ENCODE results near the gene CEP192.
A peak's percentile ranks its signal among the peaks of the same experiment; 100 is the strongest.
"Not testable (repeated sequence)": the region's sequence is repeated elsewhere in the genome, so short reads cannot be mapped to it uniquely, and the experiment has no call there.

CEP192 gene, protein sequence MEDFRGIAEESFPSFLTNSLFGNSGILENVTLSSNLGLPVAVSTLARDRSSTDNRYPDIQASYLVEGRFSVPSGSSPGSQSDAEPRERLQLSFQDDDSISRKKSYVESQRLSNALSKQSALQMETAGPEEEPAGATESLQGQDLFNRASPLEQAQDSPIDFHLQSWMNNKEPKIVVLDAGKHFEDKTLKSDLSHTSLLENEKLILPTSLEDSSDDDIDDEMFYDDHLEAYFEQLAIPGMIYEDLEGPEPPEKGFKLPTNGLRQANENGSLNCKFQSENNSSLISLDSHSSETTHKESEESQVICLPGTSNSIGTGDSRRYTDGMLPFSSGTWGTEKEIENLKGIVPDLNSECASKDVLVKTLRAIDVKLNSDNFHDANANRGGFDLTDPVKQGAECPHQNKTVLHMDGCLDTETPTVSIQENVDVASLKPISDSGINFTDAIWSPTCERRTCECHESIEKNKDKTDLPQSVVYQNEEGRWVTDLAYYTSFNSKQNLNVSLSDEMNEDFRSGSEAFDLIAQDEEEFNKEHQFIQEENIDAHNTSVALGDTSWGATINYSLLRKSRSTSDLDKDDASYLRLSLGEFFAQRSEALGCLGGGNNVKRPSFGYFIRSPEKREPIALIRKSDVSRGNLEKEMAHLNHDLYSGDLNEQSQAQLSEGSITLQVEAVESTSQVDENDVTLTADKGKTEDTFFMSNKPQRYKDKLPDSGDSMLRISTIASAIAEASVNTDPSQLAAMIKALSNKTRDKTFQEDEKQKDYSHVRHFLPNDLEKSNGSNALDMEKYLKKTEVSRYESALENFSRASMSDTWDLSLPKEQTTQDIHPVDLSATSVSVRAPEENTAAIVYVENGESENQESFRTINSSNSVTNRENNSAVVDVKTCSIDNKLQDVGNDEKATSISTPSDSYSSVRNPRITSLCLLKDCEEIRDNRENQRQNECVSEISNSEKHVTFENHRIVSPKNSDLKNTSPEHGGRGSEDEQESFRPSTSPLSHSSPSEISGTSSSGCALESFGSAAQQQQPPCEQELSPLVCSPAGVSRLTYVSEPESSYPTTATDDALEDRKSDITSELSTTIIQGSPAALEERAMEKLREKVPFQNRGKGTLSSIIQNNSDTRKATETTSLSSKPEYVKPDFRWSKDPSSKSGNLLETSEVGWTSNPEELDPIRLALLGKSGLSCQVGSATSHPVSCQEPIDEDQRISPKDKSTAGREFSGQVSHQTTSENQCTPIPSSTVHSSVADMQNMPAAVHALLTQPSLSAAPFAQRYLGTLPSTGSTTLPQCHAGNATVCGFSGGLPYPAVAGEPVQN (N-terminal part only)

DNA sequence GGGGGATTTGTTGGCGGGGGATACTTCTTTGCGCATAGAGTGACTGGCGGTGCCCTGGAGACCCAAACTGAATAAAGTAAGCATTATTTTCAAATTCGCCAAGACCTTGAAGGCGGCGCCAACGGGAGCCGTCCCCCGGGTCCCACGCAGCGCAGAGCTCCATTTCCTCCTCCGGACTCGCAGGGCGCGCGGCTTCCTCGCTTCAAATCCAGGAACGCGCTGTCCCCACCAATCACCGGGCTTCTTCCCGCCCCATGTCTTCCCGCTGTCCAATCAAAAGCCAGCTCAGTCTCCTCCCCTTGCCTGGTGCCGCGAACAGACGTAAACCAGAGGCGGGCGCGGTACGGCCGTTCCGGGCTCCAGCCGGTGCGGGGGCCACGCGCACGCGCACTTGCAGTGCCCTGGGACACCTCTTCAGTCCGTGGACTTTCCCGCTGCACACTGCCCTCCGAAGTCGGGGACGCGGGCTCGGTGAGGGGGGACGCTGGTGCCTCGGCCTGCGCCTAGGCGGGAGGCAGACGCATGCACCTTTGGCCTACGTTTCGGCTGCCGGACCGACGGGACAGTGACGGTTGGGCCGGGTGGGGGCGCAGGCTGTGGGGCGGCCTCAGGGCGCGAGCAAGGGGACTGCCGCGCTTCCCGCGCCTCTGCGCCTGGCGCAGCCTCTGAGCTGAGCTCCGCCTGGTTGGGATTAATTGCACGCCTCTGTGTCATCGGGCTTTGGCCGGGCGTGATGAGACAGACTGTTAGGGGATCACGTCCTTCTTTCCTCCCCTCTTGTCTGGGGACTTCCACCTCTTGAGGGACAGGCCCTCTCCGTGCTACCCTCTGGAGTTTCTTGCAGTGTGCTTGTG, at the start of gene CEP192:
Gene CEP192 (plus strand): TSS at position 396 of the 854 bp plus-strand sequence. CDS start 8,063 bp downstream, outside the sequence.
- DNase-seq (ENCODE audit: low read depth in 2 of 2, low spot score in 1 of 2): peak; percentile 90 to 93

DNA sequence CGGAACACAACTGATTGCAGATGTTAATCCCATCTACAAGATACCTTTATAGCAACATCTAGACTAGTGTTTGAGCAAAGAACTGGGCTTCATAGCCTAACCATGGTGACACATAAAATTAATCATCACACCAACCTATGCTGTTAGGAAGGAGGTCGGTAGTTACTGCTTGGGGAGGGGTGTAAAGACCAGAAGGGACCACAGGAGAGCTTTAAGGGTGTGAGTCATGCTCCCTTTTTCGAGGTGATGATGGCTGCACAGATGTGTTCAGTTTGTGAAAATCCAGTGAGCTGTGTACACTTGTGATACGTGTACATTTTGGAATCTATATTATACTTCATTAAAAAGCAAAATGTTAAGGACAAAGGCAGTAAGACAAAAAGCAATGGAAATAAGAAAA, 47.9 kb upstream of the CEP192 start:
- no peak for DNase-seq (ENCODE audit: low read depth in 2 of 2, low spot score in 1 of 2)

DNA sequence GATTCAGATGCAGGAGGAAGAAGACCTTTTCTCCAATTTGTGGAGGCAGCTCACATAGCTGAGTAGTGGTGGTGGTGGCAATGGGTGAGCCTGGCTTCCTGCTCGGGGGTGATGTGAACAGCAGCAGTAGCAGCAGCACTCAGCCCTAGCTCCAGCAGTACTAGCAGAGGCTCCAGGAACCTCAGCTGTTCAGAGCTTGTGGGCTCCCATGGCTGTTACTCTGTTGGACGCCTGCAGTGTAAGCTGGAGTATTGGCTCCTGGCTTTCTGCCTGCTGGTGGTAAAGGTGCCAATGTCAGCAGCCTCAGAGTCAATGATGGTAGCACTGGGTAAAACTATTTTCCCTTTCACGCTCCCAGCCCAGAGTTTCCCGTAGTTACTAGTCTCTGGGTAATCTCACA, 46.5 kb upstream of the CEP192 start:
- DNase-seq (ENCODE audit: low read depth in 2 of 2, low spot score in 1 of 2): no peak

DNA sequence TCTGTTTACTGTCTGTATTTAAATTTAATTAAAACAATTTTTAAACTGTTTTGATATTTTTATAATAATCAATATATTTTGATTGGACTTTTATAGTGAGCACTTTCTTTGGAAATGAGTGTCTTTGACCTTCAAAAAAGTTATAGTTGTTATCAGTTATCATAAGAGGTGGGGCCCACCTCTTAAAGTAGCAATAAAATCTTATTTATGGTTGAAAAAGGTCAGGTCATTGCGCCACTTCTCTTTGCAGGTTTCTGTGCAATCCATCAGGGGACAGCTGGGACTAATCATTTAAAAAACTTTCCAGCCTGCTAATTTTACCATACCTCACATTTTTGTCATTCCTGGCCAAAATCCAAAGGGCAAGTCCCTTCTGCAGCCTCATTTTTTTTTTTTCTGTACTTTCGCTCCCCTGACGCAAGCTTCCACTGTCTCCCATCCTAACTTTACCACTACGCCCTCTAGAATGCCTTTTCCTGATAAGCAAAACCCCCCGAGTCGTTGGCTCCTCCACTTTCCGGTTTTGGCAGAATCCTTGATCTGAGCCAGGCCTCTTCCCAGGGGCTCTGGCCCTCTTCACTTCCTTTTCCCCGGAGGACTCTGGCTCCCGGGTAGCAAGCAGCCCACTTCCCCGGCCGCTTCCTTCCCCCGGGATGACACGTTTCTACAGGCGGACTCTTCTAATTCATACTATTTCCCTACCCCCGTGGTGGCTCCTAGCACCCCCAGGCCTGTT, 44.4 kb upstream of the CEP192 start:
- DNase-seq (ENCODE audit: low read depth in 2 of 2, low spot score in 1 of 2): no peak

DNA sequence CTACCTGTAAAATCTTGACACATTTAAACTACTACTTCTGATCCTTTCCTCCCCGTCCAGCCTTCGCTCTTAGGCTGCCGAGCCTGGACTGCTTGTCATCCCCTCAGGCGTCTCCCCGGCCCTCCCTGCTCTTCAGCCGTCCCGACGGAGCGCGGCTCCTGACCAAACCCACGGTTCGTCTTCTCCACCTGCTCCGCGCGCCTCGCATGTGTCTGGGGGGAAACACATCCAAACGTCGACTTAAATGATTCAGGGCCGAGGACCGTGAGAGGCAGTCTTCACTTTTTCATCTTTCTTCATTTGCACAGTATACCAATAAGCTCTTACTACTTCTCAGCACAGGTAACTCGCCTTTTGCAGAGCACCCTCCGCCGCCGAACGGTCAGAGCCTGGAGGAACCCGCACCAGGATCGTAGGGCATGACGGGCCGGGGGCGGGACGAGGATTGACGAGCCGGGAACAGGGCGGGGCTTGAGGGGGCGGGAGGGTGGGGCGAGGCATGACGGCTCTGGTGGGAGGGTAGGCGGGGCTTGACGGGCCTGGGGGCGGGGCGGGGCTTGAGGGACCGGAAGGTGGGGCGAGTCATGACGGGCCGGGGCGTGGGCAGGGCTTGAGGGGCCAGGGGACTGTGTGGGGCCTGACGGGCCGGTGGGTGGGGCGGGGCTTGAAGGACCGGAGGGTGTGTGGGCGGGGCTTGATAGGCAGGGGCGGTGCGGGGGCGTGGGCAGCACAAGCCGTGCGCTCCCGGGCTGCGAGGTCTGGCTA, 43.7 kb upstream of the CEP192 start, which contains the start of gene SEH1L:
Gene SEH1L (plus strand): TSS at position 727 of the 765 bp plus-strand sequence. CDS start 111 bp downstream, outside the sequence.
- peak; percentile 98 to 99 for DNase-seq (ENCODE audit: low read depth in 2 of 2, low spot score in 1 of 2)

DNA sequence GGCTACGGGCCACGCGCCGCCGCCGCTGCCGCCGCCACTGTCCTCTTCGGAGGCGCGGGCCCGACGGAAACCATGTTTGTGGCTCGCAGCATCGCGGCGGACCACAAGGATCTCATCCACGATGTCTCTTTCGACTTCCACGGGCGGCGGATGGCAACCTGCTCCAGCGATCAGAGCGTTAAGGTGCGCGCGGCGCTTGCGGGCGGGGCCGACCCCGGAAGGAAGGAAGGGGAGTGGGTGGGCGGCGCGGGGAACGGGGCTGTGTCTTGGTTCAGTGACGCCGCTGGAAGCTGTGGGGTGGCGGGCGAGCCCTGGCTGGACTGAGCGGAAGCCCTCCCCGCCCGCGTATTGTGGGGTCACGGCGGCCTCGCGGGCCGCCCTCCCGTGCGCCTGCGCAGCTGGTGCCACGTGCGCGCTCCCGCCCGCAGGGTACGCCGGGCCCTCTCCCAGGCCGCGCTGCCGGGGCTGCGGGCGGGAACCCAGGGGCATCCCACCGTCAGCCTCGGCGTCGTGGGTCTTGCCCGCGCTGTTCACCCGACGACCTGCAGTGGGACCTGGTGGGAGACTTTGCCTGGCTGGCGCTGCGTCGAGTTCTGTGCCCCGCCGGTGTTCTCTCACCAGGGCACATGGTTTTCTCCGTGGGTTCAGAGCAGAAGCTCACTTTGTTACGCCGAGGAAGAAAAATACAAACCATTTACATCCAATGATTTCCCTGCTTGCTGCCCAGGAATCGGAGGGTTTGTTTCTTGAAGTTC, 42.9 kb upstream of the CEP192 start:
- peak; percentile 98 to 99 for DNase-seq (ENCODE audit: low read depth in 2 of 2, low spot score in 1 of 2)

DNA sequence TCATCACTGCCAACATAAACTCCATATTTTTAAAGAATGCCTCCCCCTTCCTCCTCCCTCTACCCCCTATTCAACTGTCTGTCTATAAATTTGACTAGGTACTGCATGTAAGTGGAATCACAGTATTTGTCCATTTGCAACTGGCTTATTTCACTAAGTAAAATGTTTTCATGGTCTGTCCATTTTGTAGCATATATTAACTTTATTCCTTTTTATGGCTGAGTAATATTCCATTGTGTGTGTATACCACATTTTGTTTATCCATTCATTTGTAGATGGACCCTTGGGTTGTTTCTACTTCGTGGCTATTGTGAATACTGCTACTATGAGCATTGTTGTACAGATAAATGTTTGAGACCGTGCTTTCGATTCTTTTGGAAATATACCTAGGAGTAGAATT, 32.7 kb upstream of the CEP192 start:
- no peak for DNase-seq (ENCODE audit: low read depth in 2 of 2, low spot score in 1 of 2)

DNA sequence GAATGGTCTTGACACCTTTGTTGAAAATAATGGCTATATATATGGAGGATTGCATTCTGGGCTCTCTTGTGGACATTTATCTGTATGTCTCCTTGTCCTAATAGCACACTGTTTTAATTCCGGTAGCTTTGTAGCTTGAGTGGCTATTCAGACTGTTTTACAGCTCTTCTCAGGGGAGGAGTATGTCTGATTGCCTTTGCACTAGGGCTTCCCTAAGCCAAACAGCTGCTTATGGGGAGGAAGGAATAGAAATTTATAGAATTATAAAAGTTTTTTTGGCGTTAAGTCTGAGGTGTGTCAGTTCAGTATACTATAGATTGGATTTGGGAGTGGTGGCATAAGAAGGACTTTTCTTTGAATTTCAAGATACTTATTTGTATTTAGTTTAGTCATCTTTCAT, 30.8 kb upstream of the CEP192 start:
- DNase-seq (ENCODE audit: low read depth in 2 of 2, low spot score in 1 of 2): no peak

DNA sequence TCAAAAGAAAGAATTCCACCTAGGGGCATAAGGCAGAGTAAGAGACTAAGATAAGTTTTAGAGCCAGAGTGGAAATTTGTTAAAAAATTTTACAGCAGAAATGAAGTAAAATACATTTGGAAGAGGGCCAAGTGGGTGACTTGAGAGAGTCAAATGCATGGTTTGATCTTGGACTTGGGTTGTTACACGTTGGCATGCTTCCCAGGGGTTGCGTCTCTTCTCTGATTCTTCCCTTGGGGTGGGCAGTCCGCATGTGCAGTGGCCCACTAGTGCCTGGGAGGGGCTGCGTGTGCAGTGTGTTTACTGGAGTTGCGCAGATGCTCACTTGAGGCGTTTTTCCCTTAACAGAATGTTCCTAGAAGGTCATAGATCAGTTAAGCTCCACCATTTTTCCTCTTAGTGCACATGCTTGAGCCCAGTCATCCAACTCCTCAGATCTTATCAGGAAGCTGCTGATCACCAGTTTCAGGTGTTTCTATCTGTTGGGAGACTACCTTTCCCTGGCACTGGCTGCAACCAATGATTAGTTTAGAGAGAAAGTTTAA, 30.2 kb upstream of the CEP192 start:
- DNase-seq (ENCODE audit: low read depth in 2 of 2, low spot score in 1 of 2): no peak

DNA sequence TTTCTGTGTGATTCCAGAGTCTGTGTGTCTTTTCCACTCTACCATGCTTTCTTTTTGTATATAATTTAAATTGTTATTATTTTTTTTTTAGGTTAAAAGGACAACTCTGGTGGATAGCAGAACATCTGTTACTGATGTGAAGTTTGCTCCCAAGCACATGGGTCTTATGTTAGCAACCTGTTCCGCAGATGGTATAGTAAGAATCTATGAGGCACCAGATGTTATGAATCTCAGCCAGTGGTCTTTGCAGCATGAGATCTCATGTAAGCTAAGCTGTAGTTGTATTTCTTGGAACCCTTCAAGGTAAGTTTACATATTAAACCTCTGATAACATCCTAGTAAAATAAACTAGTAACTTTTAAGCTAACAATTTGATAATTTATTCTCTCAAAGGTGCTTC, 28.1 kb upstream of the CEP192 start:
- no peak for DNase-seq (ENCODE audit: low read depth in 2 of 2, low spot score in 1 of 2)

DNA sequence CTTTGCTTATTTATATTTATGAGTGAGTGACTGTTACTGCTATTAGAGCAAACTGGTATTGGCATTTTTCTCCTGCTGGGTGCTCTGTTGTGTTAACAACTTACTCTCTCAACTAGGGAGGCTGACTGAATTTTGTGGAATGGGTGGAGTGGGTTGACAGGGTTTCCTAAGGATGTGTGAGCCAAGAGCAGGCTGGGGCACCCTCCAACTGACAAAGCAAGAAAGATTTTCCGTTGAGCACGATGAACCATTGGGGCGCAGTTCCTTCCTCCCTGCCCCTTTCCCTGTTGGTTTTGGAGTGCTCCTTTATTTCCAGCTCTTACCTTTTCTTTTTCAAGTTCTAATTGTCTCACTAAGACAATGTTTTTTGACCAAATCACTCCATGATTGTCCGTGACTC, 23.0 kb upstream of the CEP192 start:
- DNase-seq (ENCODE audit: low read depth in 2 of 2, low spot score in 1 of 2): no peak

DNA sequence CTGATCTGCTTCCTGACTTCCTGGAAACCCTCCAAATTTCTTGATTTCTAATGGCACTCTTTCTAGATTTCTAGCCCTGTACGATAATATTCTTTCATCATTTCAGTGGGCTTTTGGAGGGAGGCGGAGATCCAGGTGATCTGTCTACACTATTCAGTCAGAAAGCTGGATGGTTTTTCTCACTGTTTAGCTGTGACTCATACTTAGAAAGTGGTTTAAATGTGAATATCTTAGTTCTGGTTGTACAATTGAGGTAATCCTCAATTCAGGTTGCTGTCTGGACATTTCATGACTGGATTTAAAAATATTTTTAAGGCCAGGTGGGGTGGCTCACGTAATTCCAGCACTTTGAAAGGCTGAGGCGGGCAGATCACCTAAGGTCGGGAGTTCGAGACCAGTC, 22.5 kb upstream of the CEP192 start:
- DNase-seq (ENCODE audit: low read depth in 2 of 2, low spot score in 1 of 2): no peak

DNA sequence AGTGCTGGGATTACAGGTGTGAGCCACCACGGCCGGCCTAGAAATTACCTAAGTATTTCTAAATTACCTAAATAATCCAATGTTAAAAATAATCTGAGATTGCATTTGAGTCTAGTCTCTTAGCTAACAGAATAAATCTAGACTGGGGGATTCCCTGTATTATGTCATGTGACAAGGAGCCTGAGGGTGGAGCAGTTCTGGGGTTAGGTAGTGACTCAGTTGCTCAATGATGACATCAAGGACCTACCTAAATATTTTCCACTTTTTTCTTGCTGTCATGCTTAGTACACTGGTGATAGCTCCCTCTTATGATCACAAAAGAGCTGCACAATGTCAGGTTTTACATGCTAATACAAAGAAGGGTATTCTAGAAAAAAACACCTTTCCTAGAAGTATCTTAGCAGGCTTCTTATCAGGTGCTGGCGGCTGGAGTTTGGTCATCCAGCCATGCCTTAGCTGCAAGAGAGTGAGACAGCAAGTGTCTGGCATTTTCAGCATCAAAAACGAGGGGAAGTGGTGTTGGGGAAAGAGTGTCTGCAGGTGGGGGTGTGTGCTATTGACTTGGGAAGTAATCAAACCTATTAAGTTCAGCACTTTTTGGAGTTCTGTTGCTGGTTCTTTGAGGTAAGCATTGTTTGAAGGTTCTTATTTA, 17.5 kb upstream of the CEP192 start:
- no peak for DNase-seq (ENCODE audit: low read depth in 2 of 2, low spot score in 1 of 2)

DNA sequence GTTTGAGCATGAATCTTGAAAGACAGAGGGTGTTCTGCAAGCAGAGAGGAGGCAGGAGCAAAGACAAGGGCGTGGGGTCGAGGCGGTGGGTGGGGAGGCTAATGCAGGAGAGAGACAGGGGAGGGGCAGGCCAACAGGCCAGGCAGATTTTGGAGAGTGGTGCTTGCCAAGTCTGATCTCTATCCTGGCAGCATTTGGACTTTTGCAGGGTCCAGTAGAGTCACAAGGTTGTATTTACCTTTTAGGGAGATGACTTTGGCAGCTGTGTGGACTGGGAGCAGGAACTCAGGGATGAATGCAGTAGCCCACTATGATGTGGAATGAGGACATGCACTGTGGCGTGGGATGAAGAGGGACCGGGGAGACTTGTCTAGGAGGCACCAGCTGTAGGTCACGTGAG, 15.7 kb upstream of the CEP192 start:
- DNase-seq (ENCODE audit: low read depth in 2 of 2, low spot score in 1 of 2): no peak

DNA sequence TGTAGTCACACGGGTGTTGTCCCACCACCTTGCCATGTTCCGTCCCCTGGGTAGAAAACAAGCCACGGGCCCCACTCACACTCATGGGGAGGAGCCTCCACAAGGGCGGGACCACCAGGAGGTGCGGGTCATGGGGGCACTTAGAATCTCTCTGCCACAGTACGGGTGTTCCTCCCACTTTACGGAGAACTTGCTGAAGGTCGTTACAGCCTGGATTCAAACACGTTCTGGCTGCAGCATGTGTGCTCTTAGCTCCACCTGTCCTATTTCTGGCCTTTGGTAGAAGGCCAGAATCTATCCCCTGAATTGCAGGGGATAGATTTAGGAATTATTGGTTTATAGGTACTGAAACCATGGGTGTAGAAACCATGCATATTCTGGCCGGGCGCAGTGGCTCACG, 14.9 kb upstream of the CEP192 start:
- no peak for DNase-seq (ENCODE audit: low read depth in 2 of 2, low spot score in 1 of 2)

DNA sequence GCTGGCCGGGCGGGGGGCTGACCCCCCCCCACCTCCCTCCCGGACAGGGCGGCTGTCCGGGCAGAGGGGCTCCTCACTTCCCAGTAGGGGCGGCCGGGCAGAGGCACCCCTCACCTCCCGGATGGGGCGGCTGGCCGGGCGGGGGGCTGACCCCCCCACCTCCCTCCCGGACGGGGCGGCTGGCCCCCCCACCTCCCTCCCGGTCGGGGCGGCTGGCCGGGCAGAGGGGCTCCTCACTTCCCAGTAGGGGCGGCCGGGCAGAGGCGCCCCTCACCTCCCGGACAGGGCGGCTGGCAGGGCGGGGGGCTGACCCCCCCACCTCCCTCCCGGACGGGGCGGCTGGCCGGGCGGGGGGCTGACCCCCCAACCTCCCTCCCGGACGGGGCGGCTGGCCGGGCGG, 11.1 kb upstream of the CEP192 start:
- DNase-seq (ENCODE audit: low read depth in 2 of 2, low spot score in 1 of 2): not testable (repeated sequence)

DNA sequence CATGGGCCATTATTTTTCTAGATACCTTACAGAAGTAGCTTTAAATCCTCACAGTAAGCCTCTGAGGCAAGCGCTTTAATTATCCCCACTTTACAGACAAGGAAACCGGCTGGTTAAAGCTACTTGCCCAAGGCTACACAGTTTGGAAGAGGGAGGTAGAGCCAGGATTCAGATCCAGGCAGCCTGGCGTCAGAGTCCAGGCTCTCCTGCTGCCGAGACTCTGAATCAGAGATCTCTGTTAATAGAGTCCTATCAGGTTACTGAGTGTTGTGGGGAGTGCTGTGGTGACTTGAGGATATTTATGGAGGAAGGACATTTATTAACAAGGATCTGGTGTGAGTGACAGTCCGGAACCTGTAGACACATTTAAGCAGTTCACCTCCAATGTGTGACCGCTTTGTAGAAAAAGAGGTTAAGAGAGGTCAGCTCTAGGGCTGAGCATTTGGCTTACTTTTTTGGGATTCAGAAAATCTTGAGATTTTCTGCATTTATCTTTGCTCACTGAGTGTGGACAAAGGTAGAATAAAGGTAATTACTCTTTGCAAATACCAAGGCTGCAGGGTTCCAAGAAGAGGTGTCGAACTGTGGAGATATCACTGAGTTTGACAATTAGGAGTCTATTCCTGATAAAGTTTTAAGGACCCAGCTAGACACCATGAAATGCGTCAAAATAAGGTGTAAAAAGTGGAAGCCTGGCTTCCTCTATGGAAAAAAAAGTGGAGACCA, 1.6 kb upstream of the CEP192 start:
- DNase-seq (ENCODE audit: low read depth in 2 of 2, low spot score in 1 of 2): no peak

All from stimulated activated CD8-positive, alpha-beta memory T cell treated with anti-CD3 and anti-CD28 coated beads, Interleukin-4, amount 100 ng/mL, for 4 hours (primary cell).